GM12873 (cell line): ENCODE measurements around the gene H6PD.

ENCODE experiments used
- CTCF ChIP-seq: IDR thresholded peaks from 2 replicates; pipeline ENCODE4 v1.5.1; 2012; ENCODE audit warnings: low read depth, mild to moderate bottlenecking, moderate library complexity, low read length, control low read depth; ENCODE audit not compliant: insufficient read depth; ENCODE audit errors: missing control alignments

The H6PD gene

GRCh38 chr1:9293241-9293532, 58.6 kb downstream of the H6PD start:
- no peak for TF ChIP-seq CTCF

- TF ChIP-seq CTCF = no peak
Observed at GRCh38 chr1:9293533-9294404, 59.2 kb downstream of the H6PD start.

- no peak for TF ChIP-seq CTCF
Observed at GRCh38 chr1:9294405-9294773, 59.8 kb downstream of the H6PD start.

- peak; percentile 38 for TF ChIP-seq CTCF
Observed at GRCh38 chr1:9294910-9295636, 60.5 kb downstream of the H6PD start.

GRCh38 chr1:9295884-9296283, 61.3 kb downstream of the H6PD start:
- no peak for TF ChIP-seq CTCF

GRCh38 chr1:9296850-9297249, 62.3 kb downstream of the H6PD start:
- TF ChIP-seq CTCF = no peak

GRCh38 chr1:9297831-9298230, 63.3 kb downstream of the H6PD start:
- TF ChIP-seq CTCF = no peak
